Measurements from ENCODE around the gene ATP1A1.
A peak's percentile ranks its signal among the peaks of the same experiment; 100 is the strongest.

The ATP1A1 gene

GRCh38 chr1:116367256-116367945 is 5.6 kb upstream of the ATP1A1 start:
- Histone ChIP-seq H3K9ac (no peak overlapping the region), H3K36me3 (no peaks in the 10 kb centered on the region), H4K20me1 (no peaks in the 10 kb centered on the region), H3K4me2 (peak overlapping the region; percentile 56), H3K4me1 (peaks cover 25% of the 10 kb centered on the region), H3K27me3 (0 out of 2 replicates have a peak, but pooled peaks cover 4% of the 10 kb centered on the region), H3K27ac (no peak overlapping the region), H3K9me3 (no peaks in the 10 kb centered on the region), H3K4me3 (no peak overlapping the region)
- no peak for TF ChIP-seq Cebpa-rat (IDR thresholded peaks at IDR 0.05)

- Histone ChIP-seq H3K27ac (no peak overlapping the region), H3K4me1 (peaks cover 27% of the 10 kb centered on the region), H3K4me2 (peak overlapping the region; percentile 56), H4K20me1 (no peaks in the 10 kb centered on the region), H3K36me3 (no peaks in the 10 kb centered on the region), H3K27me3 (0 out of 2 replicates have a peak, but pooled peaks cover 5% of the 10 kb centered on the region), H3K9ac (no peak overlapping the region), H3K4me3 (no peak overlapping the region), H3K9me3 (no peaks in the 10 kb centered on the region)
- no peak for TF ChIP-seq Cebpa-rat (IDR thresholded peaks at IDR 0.05)
Observed at GRCh38 chr1:116368241-116368640, 4.8 kb upstream of the ATP1A1 start.

GRCh38 chr1:116370181-116370580 is 2.9 kb upstream of the ATP1A1 start:
- Histone ChIP-seq H3K36me3 (no peaks in the 10 kb centered on the region), H3K27me3 (0 out of 2 replicates have a peak, but pooled peaks cover 5% of the 10 kb centered on the region), H3K4me2 (no peak overlapping the region), H3K4me1 (peaks cover 38% of the 10 kb centered on the region), H3K9me3 (no peaks in the 10 kb centered on the region), H3K4me3 (no peak overlapping the region), H3K27ac (no peak overlapping the region), H4K20me1 (peaks cover 14% of the 10 kb centered on the region), H3K9ac (no peak overlapping the region)
- no peak for TF ChIP-seq Cebpa-rat (IDR thresholded peaks at IDR 0.05)

GRCh38 chr1:116371752-116372151 is 1.3 kb upstream of the ATP1A1 start:
- Histone ChIP-seq H3K9me3 (no peaks in the 10 kb centered on the region), H3K27ac (no peak overlapping the region), H3K36me3 (no peaks in the 10 kb centered on the region), H3K4me2 (peak overlapping the region; percentile 94), H3K9ac (no peak overlapping the region), H3K4me3 (no peak overlapping the region), H3K27me3 (0 out of 2 replicates have a peak, but pooled peaks cover 5% of the 10 kb centered on the region), H4K20me1 (peaks cover 30% of the 10 kb centered on the region), H3K4me1 (peaks cover 54% of the 10 kb centered on the region)
- TF ChIP-seq Cebpa-rat (IDR thresholded peaks at IDR 0.05): no peak

- H3K27ac ChIP-seq: no peak overlapping the region
Observed at GRCh38 chr1:116372191-116372590, 853 bp upstream of the ATP1A1 start.

GRCh38 chr1:116373431-116374352 is 648 bp downstream of the ATP1A1 start:
- H3K4me1 ChIP-seq: peaks cover 49% of the 10 kb centered on the region
- peak overlapping the region; percentile 92 for H3K9ac ChIP-seq
- H3K27me3 ChIP-seq: 0 out of 2 replicates have a peak, but pooled peaks cover 5% of the 10 kb centered on the region
- H4K20me1 ChIP-seq: peaks cover 49% of the 10 kb centered on the region
- H3K9me3 ChIP-seq: no peaks in the 10 kb centered on the region
- H3K4me3 ChIP-seq: peak overlapping the region; percentile 92
- peak overlapping the region; percentile 93 for H3K27ac ChIP-seq
- no peak for TF ChIP-seq Cebpa-rat (IDR thresholded peaks at IDR 0.05)
- H3K4me2 ChIP-seq: peak overlapping the region; percentile 99
- H3K36me3 ChIP-seq: peaks cover 12% of the 10 kb centered on the region; the same call in 1 of the 2 replicates

More at GRCh38 chr1:116372191-116372590, 853 bp upstream of the ATP1A1 start:
- Histone ChIP-seq H3K4me2 (peak overlapping the region; percentile 94), H4K20me1 (peaks cover 34% of the 10 kb centered on the region), H3K4me3 (peak overlapping the region; percentile 92), H3K9ac (peak overlapping the region; percentile 92), H3K27me3 (0 out of 2 replicates have a peak, but pooled peaks cover 5% of the 10 kb centered on the region), H3K9me3 (no peaks in the 10 kb centered on the region), H3K36me3 (no peaks in the 10 kb centered on the region), H3K4me1 (peaks cover 58% of the 10 kb centered on the region)
- no peak for TF ChIP-seq Cebpa-rat (IDR thresholded peaks at IDR 0.05)

- Histone ChIP-seq H3K36me3 (peaks cover 15% of the 10 kb centered on the region; the same call in 1 of the 2 replicates), H3K4me2 (peak overlapping the region; percentile 99), H3K4me3 (peak overlapping the region; percentile 92), H3K9ac (peak overlapping the region; percentile 92), H3K4me1 (peaks cover 45% of the 10 kb centered on the region), H3K27me3 (0 out of 2 replicates have a peak, but pooled peaks cover 5% of the 10 kb centered on the region), H4K20me1 (peaks cover 58% of the 10 kb centered on the region), H3K27ac (peak overlapping the region; percentile 93), H3K9me3 (no peaks in the 10 kb centered on the region)
- no peak for TF ChIP-seq Cebpa-rat (IDR thresholded peaks at IDR 0.05)
Observed at GRCh38 chr1:116374353-116375147, 1.5 kb downstream of the ATP1A1 start.

- Histone ChIP-seq H3K4me2 (peak overlapping the region; percentile 99), H3K27me3 (0 out of 2 replicates have a peak, but pooled peaks cover 5% of the 10 kb centered on the region), H3K9ac (peak overlapping the region; percentile 92), H3K4me3 (peak overlapping the region; percentile 92), H4K20me1 (peaks cover 66% of the 10 kb centered on the region), H3K4me1 (peaks cover 45% of the 10 kb centered on the region), H3K9me3 (no peaks in the 10 kb centered on the region), H3K27ac (no peak overlapping the region), H3K36me3 (peaks cover 19% of the 10 kb centered on the region; the same call in 1 of the 2 replicates)
- TF ChIP-seq Cebpa-rat (IDR thresholded peaks at IDR 0.05): no peak
Observed at GRCh38 chr1:116375148-116375886, 2.3 kb downstream of the ATP1A1 start.
